T-helper 22 cell (primary cell): ENCODE data around the gene CRYZ.
"Not testable (repeated sequence)": the region's sequence is repeated elsewhere in the genome, so short reads cannot be mapped to it uniquely, and the experiment has no call there.

Experiments used
- DNase-seq: peaks from one replicate; pipeline ENCODE4 v3.0.0-alpha.2; 2020; ENCODE audit warnings: low read depth

The CRYZ gene

DNA sequence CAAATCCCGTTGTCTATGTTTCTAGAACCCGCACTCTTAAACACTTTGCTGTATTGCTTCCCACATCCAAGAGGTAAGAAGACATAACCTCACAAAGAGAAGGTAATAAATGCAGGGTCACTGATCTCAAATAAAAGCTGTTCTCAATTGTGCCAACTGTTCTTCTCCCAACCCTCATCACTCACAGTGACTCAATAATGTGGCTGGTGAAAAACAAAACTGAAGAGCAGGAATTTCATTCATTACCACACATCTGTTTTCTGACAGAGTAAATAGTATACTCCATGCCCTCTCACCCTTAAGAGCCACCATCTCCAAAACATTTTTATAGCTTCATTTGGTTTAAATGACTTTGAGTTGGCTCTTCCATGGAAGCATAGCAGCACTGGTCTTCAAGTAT is 53.0 kb downstream of the CRYZ start:
- DNase-seq, result no peak

DNA sequence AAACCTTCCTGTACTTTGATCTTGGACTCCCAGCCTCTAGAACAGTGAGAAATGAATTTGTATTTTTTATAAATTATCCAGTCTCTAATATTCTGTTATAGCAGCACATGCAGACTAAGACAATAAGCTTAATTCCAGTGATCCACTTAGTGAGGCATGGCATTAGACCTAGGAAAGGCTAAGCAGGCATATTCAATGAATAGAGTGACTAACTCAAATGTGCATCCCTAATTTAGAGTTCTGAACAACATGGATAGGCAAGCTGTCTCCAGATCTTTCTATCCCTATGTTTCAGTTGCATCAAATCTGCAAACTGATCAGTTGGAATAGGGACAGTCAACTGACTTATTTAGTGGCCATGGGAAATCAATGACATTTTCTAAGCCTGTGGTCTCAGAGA is 54.9 kb downstream of the CRYZ start:
- DNase-seq, result no peak

DNA sequence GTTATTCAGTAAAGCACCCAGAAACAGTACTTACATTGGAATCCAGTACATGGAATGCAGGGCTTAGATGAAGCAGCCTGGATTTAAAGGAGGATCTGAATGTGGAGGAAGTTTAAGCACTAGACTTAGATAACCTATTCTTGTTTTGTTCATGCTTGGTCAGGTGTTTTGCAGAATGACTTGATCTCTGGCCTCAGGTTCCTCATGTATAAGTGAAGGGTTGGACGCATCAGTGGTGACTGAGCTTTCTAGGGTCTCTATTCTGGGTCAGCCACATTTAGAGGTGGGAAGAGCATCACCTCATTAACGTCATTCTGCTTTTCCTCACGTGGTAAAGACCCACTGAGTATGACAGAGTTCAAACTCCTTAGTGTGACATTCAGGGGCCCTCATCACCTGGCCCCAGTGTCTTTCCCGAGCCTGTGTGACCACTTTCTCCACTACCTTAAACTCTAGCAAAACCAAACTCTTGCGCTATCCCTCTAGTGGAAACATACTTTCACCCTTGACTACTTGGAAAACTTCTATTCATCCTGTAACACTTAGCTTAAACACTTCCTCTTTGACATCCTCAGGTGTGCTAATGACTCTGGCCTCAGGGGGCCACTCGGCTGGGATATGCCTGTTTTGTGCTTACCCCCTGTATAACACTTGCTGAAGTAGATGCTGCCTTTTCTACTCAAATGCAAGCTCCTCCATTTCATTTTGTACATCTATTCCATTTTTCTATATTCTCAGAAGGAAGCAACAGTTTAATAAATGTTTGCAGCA is 58.4 kb downstream of the CRYZ start:
- DNase-seq, result no peak

DNA sequence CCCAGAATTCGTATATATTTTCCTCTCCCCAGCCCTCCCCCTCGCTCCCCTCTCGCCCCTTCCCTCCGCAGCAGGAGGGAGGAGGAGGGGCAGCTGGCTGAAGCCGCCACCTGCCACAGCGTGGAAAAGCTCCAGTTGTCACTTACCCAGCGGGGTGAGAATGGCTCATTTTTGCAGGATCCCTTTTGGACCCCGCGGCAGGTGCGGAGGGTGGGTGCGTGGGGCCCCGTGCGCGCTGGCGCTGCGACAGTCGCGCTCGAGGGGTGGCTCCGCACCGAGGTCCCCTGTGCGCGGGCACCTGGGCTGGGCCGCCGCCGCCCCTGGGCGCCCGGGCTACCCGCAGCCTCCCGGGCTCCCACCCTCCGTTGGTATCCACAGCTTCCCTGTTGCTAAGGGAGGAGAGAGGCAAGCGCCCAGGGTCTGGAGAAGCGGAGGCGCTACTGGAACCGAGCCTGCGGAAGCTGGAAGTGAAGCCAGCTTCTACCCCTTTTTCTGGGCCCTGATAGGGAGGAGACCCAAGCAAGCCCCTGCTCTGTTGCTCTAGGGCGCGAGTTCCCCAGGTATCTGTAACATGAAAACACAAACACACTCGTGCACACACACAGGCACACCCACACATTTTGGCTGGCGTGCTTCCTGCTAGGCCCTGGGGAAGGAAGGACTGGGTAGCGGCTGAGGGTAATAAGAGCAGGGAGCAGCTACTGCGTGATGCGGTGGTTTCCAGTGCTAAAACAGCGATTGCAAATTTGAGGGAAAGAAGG is 59.3 kb downstream of the CRYZ start, which contains the start of gene ERICH3:
Gene ERICH3 (minus strand): TSS at position 442 of the 761 bp plus-strand sequence. CDS start 273 bp downstream, at position 169.
- no peak for DNase-seq

DNA sequence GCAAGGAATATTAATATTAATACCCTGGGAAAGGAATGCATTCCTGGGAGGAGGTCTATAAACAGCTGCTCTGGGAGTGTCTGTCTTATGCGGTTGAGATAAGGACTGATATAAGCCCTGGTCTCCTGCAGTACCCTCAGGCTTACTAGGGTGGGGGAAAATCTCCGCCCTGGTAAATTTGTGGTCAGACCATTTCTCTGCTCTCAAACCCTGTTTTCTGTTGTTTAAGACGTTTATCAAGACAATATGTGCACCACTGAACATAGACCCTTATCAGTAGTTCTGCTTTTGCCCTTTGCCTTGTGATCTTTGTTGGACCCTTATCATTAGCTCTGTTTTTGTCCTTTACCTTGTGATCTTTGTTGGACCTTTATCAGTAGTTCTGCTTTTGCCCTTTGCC is 62.0 kb downstream of the CRYZ start:
- DNase-seq, result not testable (repeated sequence)
